ENCODE results near the gene CCDC50.

The CCDC50 gene

DNA sequence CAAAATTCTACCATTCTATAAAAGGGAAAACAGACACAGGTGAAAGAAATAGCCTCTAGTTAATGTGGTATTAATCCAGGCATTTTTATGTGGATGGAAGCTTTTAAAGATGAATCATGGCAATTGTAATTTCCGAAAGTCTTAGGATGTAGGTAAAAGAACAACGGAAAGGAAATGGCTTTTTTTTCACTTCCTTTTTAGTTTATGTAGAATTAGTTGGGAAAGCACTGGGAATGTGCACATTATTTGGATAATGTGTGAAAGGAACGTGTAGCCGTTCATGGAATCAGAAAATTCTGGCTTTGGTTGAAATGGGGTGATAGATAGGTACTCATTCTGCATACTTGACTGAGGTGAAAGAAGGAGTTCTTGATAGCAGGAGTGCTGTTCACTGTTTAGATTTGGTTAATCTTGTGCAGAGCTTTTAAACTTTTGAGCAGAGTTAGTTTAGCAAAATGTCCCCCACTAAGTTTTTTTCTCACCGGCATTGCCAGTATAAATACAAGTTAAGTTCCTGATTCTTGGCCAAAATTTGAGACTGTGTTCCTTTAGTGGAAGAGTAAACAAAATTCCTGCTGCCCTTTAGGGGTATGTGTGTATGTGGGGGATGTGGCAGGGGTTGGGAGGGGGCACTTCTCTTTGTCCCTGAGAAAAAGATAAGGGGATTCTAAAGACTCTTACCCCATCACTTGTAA is 21.3 kb downstream of the CCDC50 start:
- DNase-seq = no peak

DNA sequence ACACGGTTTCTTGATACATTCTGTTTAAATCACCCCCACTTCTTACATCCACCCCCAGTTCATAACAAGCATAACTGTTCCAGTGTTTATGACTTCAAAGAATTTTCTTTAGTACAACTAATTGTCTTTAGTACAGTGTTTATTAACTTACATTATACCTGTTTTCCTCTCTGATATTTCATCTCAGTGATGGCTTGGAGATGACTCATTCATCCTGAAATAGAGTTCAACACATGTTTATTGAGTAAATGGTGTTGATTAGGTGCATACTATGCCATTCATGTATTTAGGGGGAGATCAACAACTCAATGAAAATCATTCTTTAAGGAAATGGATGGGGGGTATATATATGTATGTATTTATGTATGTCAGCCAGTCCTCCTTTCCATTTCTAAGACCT is 22.8 kb downstream of the CCDC50 start:
- DNase-seq = no peak

DNA sequence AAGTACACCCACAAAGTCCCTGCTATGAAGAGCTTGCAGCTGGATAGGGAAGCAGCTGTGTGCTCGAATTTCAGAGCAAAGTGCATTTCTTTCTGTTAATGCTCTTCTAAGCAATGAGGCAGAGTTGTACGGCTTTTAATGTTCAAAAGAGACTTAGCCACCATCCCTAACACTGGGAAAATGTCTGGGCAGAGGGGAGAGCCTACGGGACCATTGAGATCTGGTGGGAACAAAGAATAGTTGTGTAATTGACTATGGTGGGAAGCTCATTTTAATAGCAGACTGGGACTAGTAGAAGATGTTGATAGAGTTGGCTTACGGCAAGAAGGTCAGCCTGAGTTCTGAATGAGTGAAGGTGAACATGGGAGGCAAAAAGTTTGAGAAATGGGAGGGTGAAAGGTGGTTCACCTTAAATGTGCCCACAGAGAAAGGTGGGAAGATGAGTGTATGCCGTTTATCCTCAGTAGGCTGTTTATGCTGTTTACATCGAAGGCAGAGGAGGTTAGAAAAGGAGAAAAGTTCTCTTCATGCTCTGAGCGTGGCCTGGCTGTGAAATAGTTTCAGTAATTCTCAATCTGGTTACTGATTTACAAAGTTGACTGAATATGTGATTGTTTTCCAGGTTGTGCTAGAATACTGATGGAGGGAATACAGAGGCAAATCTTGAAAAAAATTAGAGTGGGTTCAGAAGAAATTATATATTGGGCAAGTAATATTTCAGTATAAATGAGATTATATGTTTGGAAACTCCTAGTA is 24.0 kb downstream of the CCDC50 start:
- DNase-seq = no peak

DNA sequence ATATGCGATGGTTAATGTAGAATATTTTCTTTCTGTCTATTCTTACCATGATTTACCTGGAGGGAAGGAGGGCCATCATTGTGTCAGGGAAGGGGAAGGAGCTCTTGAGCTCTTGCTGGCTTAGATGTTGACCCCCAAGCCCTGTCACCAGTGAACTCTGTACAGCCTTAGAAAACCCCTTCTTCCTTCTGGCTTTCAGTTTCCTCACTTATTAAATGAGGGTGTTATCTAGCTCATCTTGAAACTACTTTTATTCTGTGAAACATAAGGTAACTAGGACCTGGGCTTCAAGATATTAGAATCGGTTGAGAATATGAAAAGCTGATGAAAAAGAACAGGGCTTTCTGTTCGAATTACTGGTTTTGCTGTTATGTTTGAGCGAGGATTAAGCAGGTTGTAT is 26.2 kb downstream of the CCDC50 start:
- DNase-seq = no peak

DNA sequence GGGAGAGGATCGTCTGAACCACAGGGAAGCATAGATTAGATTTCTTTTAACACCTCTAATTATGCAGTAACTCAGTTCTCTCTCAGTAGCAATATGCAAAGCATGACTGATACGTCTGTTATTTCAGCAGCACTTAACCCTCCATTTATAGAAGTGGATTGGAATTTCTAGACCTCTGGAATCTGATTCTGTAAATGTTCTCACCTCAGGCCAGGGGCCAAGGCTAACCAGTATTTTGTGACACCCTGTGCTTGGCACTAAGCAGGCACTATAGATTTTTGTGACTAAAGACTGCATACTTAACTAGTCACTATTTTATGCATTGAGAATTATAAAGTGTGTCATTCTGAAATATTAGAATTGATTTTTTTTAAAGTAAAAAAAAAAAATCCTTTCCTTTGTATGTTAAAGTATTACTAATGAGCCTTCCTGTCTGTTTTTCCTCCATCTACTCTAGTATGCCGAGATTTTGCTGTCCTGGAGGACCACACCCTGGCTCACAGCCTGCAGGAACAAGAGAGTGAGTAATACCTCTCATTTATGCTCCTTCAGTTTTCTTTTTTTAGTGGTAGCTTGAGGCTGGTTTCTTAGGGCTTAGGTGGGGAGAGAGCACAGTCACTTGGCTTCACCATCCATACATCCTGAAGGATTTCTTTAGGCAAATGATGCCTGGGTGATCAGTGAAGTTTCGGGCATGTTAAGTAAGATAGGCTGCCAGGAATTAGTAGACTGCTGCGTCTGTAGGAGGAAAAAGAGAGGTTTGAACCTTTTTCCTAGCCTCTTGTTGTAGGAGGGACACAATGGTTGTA is 27.6 kb downstream of the CCDC50 start:
- no peak for DNase-seq

DNA sequence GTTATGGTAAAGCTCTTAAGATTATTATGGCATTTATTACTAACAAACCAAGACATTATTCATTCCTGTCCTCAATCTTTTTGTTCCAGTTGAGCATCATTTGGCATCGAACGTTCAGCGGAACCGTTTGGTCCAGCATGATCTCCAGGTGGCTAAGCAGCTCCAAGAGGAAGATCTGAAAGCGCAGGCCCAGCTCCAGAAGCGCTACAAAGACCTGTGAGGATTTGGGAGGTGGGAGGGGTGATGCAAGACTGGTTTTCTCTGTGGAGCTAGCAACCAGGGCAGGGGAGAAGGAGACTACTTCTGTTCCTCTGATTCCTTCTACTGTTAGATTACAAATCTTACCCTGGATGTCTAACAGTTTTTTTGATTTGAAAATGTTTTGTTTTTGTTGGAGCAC is 28.7 kb downstream of the CCDC50 start:
- no peak for DNase-seq

DNA sequence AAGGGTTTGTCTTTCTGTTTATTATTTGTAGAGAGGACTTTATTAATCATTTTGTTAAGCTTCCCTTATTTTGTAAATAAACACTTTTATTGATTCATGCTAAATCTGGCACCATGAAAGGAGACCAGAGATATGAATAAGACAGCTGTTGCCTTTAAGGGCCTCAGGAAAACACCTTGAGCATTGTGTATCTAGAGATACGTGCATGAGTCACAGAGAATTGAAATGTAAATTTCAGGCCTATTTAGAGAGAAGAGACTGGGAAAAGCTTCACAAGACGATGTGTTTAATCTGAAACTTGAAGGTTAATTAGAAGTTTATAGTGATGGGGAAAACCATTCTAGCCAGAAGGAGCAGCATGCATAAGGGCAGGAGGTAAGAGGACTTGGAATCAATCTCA is 29.7 kb downstream of the CCDC50 start:
- DNase-seq = no peak

DNA sequence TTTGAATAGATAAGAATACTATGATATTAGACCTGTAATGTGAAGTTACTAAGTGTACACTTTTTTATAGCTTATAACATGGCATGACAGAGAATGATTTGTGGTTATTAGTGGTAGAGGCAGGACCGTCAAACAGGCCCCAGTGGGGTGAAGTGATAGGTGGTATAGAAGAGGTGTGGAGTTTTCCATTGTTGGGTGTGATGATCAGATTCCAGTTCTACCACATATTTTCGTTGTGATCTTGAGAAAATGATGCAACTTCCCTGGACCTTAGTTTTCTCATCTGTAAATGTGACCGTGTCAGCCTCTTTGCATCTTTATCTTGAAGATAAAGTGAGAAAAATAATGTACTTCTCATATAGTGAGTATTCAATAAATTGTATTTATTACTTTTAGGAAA is 31.4 kb downstream of the CCDC50 start:
- no peak for DNase-seq

DNA sequence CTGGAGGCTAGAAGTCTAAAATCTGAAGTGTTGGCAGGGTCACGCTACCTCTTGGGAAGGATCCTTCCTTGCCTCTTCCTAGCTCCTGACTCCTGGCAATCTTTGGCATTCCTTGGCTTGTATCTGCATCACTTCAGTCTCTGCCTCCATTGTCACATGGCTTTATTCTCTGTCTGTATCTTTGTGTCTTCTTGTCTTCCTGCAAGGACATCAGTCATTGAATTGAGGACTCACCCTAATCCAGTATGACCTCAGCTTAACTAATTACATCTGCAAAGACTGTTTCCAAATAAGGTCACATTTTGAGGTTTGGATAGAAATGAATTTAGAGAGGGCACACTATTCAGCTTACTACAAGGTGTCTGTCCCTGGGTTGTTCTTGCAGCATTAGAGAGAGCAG is 32.3 kb downstream of the CCDC50 start:
- no peak for DNase-seq

DNA sequence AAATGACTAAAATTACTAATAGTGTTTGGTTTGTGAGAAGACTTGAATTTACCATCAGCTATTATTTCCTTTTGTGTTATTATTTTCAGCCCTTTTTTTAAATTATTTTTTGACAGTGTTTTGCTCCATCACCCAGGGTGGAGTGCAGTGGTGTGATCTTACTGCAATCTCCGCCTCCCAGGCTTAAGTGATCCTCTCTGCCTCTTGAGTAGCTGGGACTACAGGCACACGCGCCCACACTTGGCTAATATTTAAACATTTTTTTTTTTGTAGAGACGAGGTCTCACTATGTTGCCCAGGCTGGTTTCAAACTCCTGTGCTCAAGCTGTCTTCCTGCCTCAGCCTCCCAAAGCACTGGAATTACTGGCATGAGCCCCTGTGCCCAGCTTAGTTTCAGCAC is 32.8 kb downstream of the CCDC50 start:
- no peak for DNase-seq

DNA sequence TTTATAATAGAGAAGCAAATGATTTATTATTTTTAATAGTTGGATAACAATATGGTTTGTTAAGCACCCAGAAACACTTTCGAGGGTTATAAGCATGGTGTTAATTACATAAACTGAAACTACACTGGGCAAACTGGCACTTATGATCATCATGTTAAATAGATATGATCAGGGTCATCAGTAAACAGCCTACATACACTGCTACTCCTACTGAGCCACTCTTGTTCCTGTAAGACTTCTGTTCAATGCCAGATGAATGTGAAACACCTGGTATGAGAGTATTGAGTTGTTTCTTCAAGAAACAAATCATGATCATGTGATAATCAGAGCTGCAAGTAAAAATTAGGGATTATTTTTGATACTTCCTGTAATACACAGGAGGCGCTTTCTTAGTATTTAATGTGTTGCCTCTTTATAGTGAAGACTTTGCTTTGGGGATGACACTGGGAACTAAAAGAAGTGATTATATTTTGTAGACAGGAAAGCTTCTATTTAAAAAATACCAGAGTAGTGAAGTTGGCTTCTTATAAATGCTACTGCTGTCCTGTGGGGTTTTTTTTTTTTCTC is 33.4 kb downstream of the CCDC50 start:
- no peak for DNase-seq

DNA sequence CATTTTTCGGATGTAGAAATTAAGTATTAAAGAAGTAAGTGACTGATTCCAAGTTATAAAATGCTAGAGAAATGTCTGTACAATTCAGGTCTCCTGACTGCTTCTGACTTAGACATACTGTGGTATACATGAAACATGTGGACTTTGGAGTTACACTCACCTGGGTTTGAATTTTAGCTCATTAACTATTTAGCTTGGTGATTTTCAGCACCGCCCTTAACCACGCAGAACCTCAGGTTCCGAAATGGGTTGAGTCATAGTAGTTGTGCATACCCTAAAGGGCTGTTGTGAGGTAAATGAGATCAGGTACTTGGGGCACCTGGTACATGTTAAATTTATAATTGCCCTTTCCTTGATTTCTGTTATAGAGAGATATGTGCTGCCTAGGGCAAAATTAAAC is 34.0 kb downstream of the CCDC50 start:
- DNase-seq = no peak

DNA sequence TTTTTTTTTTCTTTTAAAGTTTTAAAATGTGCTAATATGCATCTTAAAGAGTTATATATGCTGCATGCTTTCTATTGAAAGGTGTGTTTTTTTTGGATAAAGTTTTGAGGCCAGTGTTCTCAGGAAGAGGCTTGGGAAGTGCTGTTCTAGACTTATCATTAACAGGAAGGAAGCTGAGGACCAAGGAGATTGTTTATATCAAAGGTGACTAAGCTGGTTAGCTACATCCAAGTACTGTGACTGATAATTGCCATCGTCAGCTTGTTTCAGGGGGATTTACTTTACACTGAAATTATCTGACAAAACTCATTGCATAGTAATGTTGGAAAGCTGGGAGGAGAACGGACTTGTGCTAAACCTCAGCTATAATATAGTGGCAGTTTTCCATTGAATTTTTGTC is 37.5 kb downstream of the CCDC50 start:
- DNase-seq = no peak

DNA sequence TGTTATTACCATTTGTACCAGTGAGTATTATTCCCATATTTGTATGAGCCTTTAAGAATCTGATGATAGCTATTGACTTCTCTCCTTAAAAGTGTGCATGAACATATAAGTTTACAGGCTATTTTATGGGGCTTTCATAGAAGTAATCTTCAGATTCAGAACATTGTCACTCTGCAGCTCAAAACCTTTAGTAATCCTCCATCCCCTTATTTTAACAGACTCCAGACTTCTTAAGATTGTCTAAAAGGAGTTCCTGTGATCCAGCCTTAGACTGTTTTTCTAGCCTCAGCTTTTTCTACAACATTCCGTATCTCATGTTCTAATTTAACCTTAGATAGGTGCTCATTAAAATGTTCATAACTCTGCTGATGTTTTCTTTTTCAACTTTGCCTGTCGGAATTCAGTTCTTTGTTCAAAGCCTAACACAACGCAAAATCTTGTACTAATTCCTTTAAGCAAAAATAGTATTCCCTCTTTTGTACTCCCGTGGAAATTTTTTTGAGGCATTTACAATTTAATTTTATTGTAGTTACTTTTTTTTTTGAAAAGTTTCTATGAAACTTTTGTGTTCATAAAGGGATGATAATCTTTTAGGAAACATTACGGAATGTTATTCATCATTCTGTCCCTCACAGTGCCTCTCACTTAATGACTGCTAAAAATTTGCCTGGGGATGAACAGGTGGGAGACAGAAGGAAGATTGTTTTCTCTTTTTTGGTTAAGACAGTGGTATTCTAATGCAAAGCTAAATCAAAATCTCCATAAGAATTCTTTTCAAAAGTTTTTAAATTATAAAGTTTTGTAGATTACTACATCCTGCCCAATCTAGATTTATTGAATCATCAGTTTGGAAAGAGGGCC is 39.8 kb downstream of the CCDC50 start:
- no peak for DNase-seq

DNA sequence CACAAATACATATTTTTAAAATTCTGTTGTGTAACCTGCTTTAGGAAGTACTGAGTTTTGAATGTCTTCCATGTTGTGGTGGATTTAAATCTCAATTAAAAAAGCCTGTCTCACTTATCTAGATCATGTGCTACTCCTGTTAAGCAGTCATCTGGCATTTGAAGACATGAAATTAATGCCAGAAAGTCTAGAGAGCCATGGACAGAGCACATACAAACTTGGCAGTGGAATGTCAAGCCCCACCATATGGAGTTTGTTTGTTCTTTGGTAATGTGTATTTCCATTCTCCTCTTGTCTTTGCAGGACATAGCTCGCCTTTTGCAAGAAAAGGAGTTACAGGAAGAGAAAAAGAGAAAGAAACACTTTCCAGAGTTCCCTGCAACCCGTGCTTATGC is 40.4 kb downstream of the CCDC50 start:
- no peak for DNase-seq

DNA sequence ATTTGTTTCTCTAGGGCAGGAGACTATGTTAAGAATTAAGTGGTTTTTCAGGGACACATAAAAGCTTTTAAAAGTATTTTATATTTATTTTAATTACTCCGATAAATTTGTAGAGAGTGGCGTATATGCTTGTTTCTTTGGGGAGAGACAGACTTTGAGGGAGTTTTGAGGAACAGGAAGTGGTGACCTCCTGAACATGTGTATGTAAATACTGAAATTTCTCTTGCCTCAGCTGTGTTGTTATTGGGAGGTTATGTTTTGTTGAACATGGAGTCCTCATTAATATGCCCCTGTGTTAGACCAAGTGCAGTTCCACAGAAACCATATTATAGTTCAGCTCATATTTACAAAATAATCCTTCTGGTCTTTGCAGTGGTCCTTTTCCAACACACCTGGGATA is 42.9 kb downstream of the CCDC50 start:
- DNase-seq = no peak

DNA sequence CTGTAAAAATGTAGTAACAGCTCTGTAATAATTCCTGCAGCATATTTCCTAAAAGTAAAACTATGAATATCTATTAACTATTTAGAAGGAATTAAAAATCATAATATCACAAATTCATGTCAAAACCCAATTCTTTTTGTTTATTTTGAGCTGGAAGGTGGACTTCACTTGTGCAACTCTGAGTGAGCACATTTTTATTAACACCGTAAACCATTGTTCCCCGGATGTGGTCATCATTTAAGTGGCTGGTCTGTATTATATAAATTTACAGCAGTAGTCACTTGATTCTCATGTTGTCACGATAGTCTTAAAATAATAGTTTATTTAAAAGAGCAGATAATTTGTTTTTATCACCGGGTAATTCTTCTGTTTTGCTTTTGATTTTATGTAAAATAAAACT is 44.1 kb downstream of the CCDC50 start:
- no peak for DNase-seq

DNA sequence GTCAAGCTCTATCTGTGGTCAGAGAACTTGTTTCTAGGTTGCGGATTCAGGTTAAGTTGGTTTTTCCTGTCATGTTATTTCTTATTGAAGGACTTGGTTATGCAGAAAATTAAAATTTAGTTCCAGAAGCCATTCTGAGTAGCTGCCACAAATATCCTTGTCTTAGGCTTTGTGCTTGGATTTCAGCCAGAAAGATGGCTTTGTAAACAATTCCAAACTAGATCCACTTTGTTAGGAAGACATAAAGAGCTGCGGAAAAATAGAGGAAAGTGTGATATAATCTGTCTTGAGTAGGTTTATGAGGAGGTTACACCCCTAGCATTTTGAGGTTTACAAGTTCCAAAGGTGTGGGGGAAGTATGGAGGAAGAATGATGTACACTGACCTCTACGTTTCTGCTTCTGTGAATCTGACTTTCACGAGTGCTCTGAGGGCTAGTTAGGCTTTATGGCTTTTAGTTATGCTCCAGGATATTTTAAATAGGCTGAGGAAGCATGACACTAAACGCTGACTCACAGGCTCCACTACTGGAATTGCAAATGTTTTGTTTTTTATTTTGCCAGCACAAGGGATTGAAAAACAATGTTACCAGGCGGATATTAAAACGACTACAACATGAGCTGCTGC is 47.4 kb downstream of the CCDC50 start:
- no peak for DNase-seq

DNA sequence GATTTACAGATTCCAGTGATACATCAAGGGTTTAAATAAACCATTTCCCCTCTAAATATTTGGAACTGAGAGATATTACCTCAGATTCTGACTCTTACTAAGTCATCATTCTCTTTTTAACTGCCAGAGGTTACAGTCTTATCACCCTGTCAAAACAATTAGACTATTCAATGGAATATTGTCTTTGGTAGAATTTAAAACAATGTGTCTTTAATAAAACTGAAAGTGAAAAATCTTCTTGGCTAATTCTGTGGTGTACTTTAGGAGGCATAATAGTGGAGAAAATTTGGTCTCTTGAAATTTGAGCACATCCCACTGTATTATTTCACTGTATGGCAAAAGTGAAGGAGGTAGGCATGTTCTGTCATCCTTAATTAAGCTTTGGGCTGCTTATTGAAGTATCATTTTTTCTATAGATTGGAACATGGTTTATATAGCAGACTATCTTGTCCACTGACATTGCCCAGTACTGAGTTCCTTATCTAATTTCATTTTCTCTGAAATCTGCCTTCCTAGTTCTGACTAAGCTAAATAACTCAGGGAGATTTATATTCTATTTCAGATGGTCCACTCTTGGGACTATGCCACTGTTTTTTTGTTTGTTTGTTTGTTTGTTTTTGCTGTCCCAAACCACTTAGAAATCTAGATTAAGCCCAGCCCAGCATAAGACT is 49.1 kb downstream of the CCDC50 start:
- no peak for DNase-seq

DNA sequence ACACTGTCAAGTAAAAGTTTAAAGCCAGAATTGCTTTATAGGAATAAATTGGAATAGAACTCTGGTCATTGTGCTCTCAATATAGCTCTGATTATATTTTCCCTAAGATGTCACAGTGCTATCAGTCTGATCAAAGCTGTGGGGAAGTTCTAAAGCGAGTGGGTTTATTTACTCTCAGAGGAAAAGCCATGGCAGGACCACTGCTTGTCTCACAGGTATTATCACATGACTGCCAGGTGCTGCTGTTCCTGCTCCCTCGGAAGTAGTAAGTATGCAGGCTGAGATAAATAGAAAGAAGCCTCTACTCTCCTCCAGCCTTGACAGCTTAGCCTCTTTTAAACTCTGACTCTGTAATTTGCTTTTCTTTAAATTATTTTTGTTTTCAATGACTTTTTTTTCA is 50.3 kb downstream of the CCDC50 start:
- DNase-seq = no peak

DNA sequence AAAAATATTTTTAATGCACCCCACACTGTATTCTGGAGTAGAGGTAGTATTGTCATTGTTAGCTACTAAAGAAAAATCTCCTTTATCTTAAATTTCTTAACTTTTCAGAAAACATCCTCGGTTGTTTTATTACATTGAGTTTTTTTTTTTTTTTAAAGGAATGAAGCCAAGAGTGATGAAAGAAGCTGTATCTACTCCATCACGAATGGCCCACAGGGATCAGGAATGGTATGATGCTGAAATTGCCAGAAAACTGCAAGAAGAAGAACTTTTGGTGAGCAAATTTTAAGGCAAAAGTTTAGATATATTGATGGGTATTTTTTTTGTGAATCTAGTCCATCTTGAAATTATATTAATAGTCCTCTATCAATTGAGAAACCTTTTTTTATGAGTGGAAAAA is 50.8 kb downstream of the CCDC50 start:
- DNase-seq = no peak

DNA sequence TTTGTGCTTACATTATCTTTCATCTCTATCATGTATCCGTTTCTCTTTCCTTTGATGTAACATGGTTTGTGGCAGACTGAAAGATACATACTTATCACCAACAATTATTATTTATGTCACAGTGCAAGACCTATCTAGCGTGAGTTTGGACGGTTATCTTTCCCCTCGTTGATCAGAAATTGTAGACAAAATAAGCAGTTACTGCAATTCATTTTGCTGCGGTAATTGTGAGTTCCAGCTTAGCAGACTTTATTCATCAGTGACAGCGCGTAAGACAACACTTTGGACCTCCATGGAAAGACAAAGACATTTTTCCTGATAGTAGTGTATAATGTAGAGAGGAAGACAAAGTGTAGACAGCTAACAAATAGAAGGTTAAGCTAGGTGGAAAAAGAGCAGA is 52.1 kb downstream of the CCDC50 start:
- DNase-seq = no peak

Measured in CD4-positive, alpha-beta T cell treated with Interleukin-4 for 1 hour (primary cell).